ENCODE measurements around the gene TIMM44.

TIMM44 gene

GRCh38 chr19:7904074-7905020 is 39.1 kb downstream of the TIMM44 start:
- TF ChIP-seq POLR2A (IDR thresholded peaks at IDR 0.05; ENCODE audit: low read depth, low read length) (0 out of 2 replicates have a peak, but pooled peaks have one; percentile 10), SPI1 (IDR thresholded peaks at IDR 0.05; ENCODE audit: low read depth, low read length) (no peak), POU2F2 (IDR thresholded peaks at IDR 0.05; ENCODE audit: low read depth, low read length) (no peak), PAX5 (IDR thresholded peaks at IDR 0.05; ENCODE audit: insufficient read depth, low read length, severe bottlenecking) (no peak), TAF1 (IDR thresholded peaks at IDR 0.05; ENCODE audit: low read depth, low read length) (0 out of 2 replicates have a peak, but pooled peaks have one; percentile 3)
- DNase-seq (ENCODE audit: insufficient read length, low spot score) = peak; percentile 79
- FAIRE-seq = peak; percentile 58

- peak; percentile 100 for FAIRE-seq
Observed at GRCh38 chr19:7903244-7904073, 40.0 kb downstream of the TIMM44 start, which contains the start of gene MAP2K7. TSS of gene MAP2K7 (plus strand) at chr19:7903877. CDS start at chr19:7903945, 68 bp downstream.

GRCh38 chr19:7902796-7903243 is 40.6 kb downstream of the TIMM44 start:
- FAIRE-seq (no peak), DNase-seq (ENCODE audit: insufficient read length, low spot score) (no peak)
- TF ChIP-seq TAF1 (IDR thresholded peaks at IDR 0.05; ENCODE audit: low read depth, low read length) (no peak), POLR2AphosphoS5 (IDR thresholded peaks at IDR 0.05; ENCODE audit: low read depth, low read length) (no peak), POU2F2 (IDR thresholded peaks at IDR 0.05; ENCODE audit: low read depth, low read length) (no peak), PAX5 (IDR thresholded peaks at IDR 0.05; ENCODE audit: insufficient read depth, low read length, severe bottlenecking) (no peak), POLR2A (IDR thresholded peaks at IDR 0.05; ENCODE audit: low read depth, low read length) (no peak), SPI1 (IDR thresholded peaks at IDR 0.05; ENCODE audit: low read depth, low read length) (no peak)

More at GRCh38 chr19:7903244-7904073, 40.0 kb downstream of the TIMM44 start, which contains the start of gene MAP2K7:
- TF ChIP-seq SPI1 (IDR thresholded peaks at IDR 0.05; ENCODE audit: low read depth, low read length) (no peak), POLR2A (IDR thresholded peaks at IDR 0.05; ENCODE audit: low read depth, low read length) (peak; percentile 79), TAF1 (IDR thresholded peaks at IDR 0.05; ENCODE audit: low read depth, low read length) (peak; percentile 64), PAX5 (IDR thresholded peaks at IDR 0.05; ENCODE audit: insufficient read depth, low read length, severe bottlenecking) (peak; percentile 17), POU2F2 (IDR thresholded peaks at IDR 0.05; ENCODE audit: low read depth, low read length) (no peak), POLR2AphosphoS5 (IDR thresholded peaks at IDR 0.05; ENCODE audit: low read depth, low read length) (peak; percentile 71; the same call in 1 of the 2 replicates)
- peak; percentile 99 for DNase-seq (ENCODE audit: insufficient read length, low spot score)

- no peak for TF ChIP-seq POLR2A (IDR thresholded peaks at IDR 0.05; ENCODE audit: low read depth, low read length)
- TF ChIP-seq POLR2AphosphoS5 (IDR thresholded peaks at IDR 0.05; ENCODE audit: low read depth, low read length) = no peak
- no peak for TF ChIP-seq TAF1 (IDR thresholded peaks at IDR 0.05; ENCODE audit: low read depth, low read length)
- TF ChIP-seq PAX5 (IDR thresholded peaks at IDR 0.05; ENCODE audit: insufficient read depth, low read length, severe bottlenecking) = no peak
- TF ChIP-seq SPI1 (IDR thresholded peaks at IDR 0.05; ENCODE audit: low read depth, low read length) = no peak
- no peak for TF ChIP-seq POU2F2 (IDR thresholded peaks at IDR 0.05; ENCODE audit: low read depth, low read length)
- no peak for DNase-seq (ENCODE audit: insufficient read length, low spot score)
- FAIRE-seq = no peak
Observed at GRCh38 chr19:7901337-7901736, 42.1 kb downstream of the TIMM44 start.

GRCh38 chr19:7900931-7901330 is 42.5 kb downstream of the TIMM44 start:
- TF ChIP-seq POU2F2 (IDR thresholded peaks at IDR 0.05; ENCODE audit: low read depth, low read length) (no peak), TAF1 (IDR thresholded peaks at IDR 0.05; ENCODE audit: low read depth, low read length) (no peak), POLR2A (IDR thresholded peaks at IDR 0.05; ENCODE audit: low read depth, low read length) (no peak), SPI1 (IDR thresholded peaks at IDR 0.05; ENCODE audit: low read depth, low read length) (no peak), PAX5 (IDR thresholded peaks at IDR 0.05; ENCODE audit: insufficient read depth, low read length, severe bottlenecking) (no peak), POLR2AphosphoS5 (IDR thresholded peaks at IDR 0.05; ENCODE audit: low read depth, low read length) (no peak)
- DNase-seq (ENCODE audit: insufficient read length, low spot score) = no peak
- FAIRE-seq = no peak

- no peak for TF ChIP-seq POU2F2 (IDR thresholded peaks at IDR 0.05; ENCODE audit: low read depth, low read length)
- TF ChIP-seq POLR2A (IDR thresholded peaks at IDR 0.05; ENCODE audit: low read depth, low read length) = no peak
- TF ChIP-seq TAF1 (IDR thresholded peaks at IDR 0.05; ENCODE audit: low read depth, low read length) = no peak
- no peak for TF ChIP-seq SPI1 (IDR thresholded peaks at IDR 0.05; ENCODE audit: low read depth, low read length)
- no peak for TF ChIP-seq PAX5 (IDR thresholded peaks at IDR 0.05; ENCODE audit: insufficient read depth, low read length, severe bottlenecking)
- no peak for TF ChIP-seq POLR2AphosphoS5 (IDR thresholded peaks at IDR 0.05; ENCODE audit: low read depth, low read length)
- FAIRE-seq (no peak), DNase-seq (ENCODE audit: insufficient read length, low spot score) (no peak)
Observed at GRCh38 chr19:7900401-7900870, 43.0 kb downstream of the TIMM44 start.

GRCh38 chr19:7899751-7900378 is 43.6 kb downstream of the TIMM44 start:
- FAIRE-seq = no peak
- no peak for DNase-seq (ENCODE audit: insufficient read length, low spot score)
- no peak for TF ChIP-seq TAF1 (IDR thresholded peaks at IDR 0.05; ENCODE audit: low read depth, low read length)
- TF ChIP-seq SPI1 (IDR thresholded peaks at IDR 0.05; ENCODE audit: low read depth, low read length) = no peak
- TF ChIP-seq POU2F2 (IDR thresholded peaks at IDR 0.05; ENCODE audit: low read depth, low read length) = no peak
- no peak for TF ChIP-seq PAX5 (IDR thresholded peaks at IDR 0.05; ENCODE audit: insufficient read depth, low read length, severe bottlenecking)
- TF ChIP-seq POLR2AphosphoS5 (IDR thresholded peaks at IDR 0.05; ENCODE audit: low read depth, low read length) = no peak
- no peak for TF ChIP-seq POLR2A (IDR thresholded peaks at IDR 0.05; ENCODE audit: low read depth, low read length)

- DNase-seq (ENCODE audit: insufficient read length, low spot score) (no peak), FAIRE-seq (no peak)
- TF ChIP-seq POLR2AphosphoS5 (IDR thresholded peaks at IDR 0.05; ENCODE audit: low read depth, low read length) (no peak), POLR2A (IDR thresholded peaks at IDR 0.05; ENCODE audit: low read depth, low read length) (no peak), PAX5 (IDR thresholded peaks at IDR 0.05; ENCODE audit: insufficient read depth, low read length, severe bottlenecking) (no peak), POU2F2 (IDR thresholded peaks at IDR 0.05; ENCODE audit: low read depth, low read length) (no peak), SPI1 (IDR thresholded peaks at IDR 0.05; ENCODE audit: low read depth, low read length) (no peak), TAF1 (IDR thresholded peaks at IDR 0.05; ENCODE audit: low read depth, low read length) (no peak)
Observed at GRCh38 chr19:7898967-7899366, 44.5 kb downstream of the TIMM44 start.

Data from GM12891 (cell line).